ENCODE measurements around the gene ROBO2.

ROBO2 gene

DNA sequence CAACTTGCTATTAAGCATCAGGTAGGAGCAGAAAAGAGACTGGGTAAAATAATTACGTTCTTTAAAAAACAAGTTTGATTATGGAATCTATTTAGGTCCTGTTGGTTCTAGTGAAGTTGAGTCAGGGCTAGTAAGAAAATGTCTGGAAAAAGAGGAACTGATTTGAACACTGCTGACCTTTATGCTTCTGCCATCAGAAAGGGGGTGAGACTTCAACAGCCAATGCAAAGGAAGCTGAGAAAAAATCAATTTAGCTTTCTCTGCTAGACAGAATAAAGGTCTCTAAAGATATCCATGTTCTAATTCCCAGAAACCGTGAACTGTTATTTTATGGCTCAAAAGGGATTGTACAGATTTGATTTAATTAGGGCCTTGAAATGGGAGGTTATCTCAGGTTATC, 157.5 kb downstream of the ROBO2 start:
- no peak overlapping the region for H3K27ac ChIP-seq (ENCODE audit: insufficient read depth, low read length, poor library complexity, severe bottlenecking)
- H3K4me1 ChIP-seq (ENCODE audit: control insufficient read depth, insufficient read depth, low read length, poor library complexity, severe bottlenecking) = no peaks in the 10 kb centered on the region
- no peaks in the 10 kb centered on the region for H3K27me3 ChIP-seq (replicated peaks; ENCODE audit: control insufficient read depth, insufficient read depth, low read length, poor library complexity, severe bottlenecking)
- H3K9me3 ChIP-seq (ENCODE audit: control insufficient read depth, low read length) = no peaks in the 10 kb centered on the region
- H3K4me3 ChIP-seq (ENCODE audit: insufficient read depth, low read depth, low read length, poor library complexity, severe bottlenecking) = no peak overlapping the region
- H3K36me3 ChIP-seq (ENCODE audit: control insufficient read depth, insufficient read depth, low read length) = no peaks in the 10 kb centered on the region
- DNase-seq = no peak

- Histone ChIP-seq H3K4me1 (ENCODE audit: control insufficient read depth, insufficient read depth, low read length, poor library complexity, severe bottlenecking) (no peaks in the 10 kb centered on the region), H3K4me3 (ENCODE audit: insufficient read depth, low read depth, low read length, poor library complexity, severe bottlenecking) (no peak overlapping the region), H3K36me3 (ENCODE audit: control insufficient read depth, insufficient read depth, low read length) (no peaks in the 10 kb centered on the region), H3K27me3 (replicated peaks; ENCODE audit: control insufficient read depth, insufficient read depth, low read length, poor library complexity, severe bottlenecking) (no peaks in the 10 kb centered on the region), H3K27ac (ENCODE audit: insufficient read depth, low read length, poor library complexity, severe bottlenecking) (no peak overlapping the region), H3K9me3 (ENCODE audit: control insufficient read depth, low read length) (no peaks in the 10 kb centered on the region)
- DNase-seq = no peak
Measured at GRCh38 chr3:77203851-77204250, 164.0 kb downstream of the ROBO2 start.

DNA sequence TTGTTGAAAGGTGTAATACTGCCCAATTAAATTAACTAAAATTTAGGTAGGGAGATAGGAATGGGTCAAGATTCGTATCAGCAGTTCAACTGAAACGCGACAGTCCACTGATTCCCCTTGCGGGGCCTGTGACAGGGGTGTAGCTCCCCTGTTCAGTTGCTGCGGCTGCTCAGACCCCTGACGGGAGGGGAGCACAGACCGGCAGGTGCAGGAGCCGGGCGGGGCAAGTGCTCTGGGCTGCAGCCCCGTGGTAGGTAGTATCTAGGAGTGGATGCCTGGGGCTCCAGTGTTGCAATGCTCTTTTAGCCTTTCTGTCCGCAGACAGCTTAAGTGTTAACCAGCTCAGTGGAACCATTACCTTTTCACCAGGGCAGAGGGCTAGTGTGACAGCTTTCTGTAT, 164.9 kb downstream of the ROBO2 start:
- DNase-seq = no peak
- Histone ChIP-seq H3K4me3 (ENCODE audit: insufficient read depth, low read depth, low read length, poor library complexity, severe bottlenecking) (no peak overlapping the region), H3K27ac (ENCODE audit: insufficient read depth, low read length, poor library complexity, severe bottlenecking) (no peak overlapping the region), H3K9me3 (ENCODE audit: control insufficient read depth, low read length) (no peaks in the 10 kb centered on the region), H3K27me3 (replicated peaks; ENCODE audit: control insufficient read depth, insufficient read depth, low read length, poor library complexity, severe bottlenecking) (no peaks in the 10 kb centered on the region), H3K4me1 (ENCODE audit: control insufficient read depth, insufficient read depth, low read length, poor library complexity, severe bottlenecking) (no peaks in the 10 kb centered on the region), H3K36me3 (ENCODE audit: control insufficient read depth, insufficient read depth, low read length) (no peaks in the 10 kb centered on the region)

- no peak overlapping the region for H3K27ac ChIP-seq (ENCODE audit: insufficient read depth, low read length, poor library complexity, severe bottlenecking)
- no peak overlapping the region for H3K4me3 ChIP-seq (ENCODE audit: insufficient read depth, low read depth, low read length, poor library complexity, severe bottlenecking)
- DNase-seq = no peak
- H3K9me3 ChIP-seq (ENCODE audit: control insufficient read depth, low read length) = no peaks in the 10 kb centered on the region
- H3K36me3 ChIP-seq (ENCODE audit: control insufficient read depth, insufficient read depth, low read length) = no peaks in the 10 kb centered on the region
- no peaks in the 10 kb centered on the region for H3K4me1 ChIP-seq (ENCODE audit: control insufficient read depth, insufficient read depth, low read length, poor library complexity, severe bottlenecking)
- H3K27me3 ChIP-seq (replicated peaks; ENCODE audit: control insufficient read depth, insufficient read depth, low read length, poor library complexity, severe bottlenecking) = no peaks in the 10 kb centered on the region
Measured at GRCh38 chr3:77207753-77208152, 167.9 kb downstream of the ROBO2 start.

DNA sequence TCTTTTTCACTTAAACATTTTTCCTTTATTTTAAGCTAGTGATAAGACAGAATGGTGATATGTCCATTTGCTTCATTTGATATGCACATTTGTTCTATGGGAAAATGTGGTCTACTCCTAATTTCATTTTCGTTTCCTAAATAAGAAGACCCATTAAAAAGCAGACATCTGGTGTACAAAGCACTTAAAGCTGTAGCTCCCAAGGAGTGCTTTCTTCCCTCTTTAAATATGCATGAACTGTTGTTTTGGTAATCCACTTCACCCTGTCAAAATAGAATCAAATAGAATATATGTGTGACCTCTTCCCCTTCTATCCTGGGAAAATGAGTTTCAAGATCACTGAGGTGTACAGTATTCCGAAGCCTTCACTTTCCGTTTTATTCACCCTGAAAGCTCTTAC, 182.8 kb downstream of the ROBO2 start:
- Histone ChIP-seq H3K27ac (ENCODE audit: insufficient read depth, low read length, poor library complexity, severe bottlenecking) (no peak overlapping the region), H3K4me1 (ENCODE audit: control insufficient read depth, insufficient read depth, low read length, poor library complexity, severe bottlenecking) (no peaks in the 10 kb centered on the region), H3K27me3 (replicated peaks; ENCODE audit: control insufficient read depth, insufficient read depth, low read length, poor library complexity, severe bottlenecking) (no peaks in the 10 kb centered on the region), H3K36me3 (ENCODE audit: control insufficient read depth, insufficient read depth, low read length) (no peaks in the 10 kb centered on the region), H3K9me3 (ENCODE audit: control insufficient read depth, low read length) (no peaks in the 10 kb centered on the region), H3K4me3 (ENCODE audit: insufficient read depth, low read depth, low read length, poor library complexity, severe bottlenecking) (no peak overlapping the region)
- DNase-seq = no peak

GRCh38 chr3:77227567-77227966, 187.7 kb downstream of the ROBO2 start:
- DNase-seq = no peak
- Histone ChIP-seq H3K9me3 (ENCODE audit: control insufficient read depth, low read length) (no peaks in the 10 kb centered on the region), H3K27me3 (replicated peaks; ENCODE audit: control insufficient read depth, insufficient read depth, low read length, poor library complexity, severe bottlenecking) (no peaks in the 10 kb centered on the region), H3K4me3 (ENCODE audit: insufficient read depth, low read depth, low read length, poor library complexity, severe bottlenecking) (no peak overlapping the region), H3K4me1 (ENCODE audit: control insufficient read depth, insufficient read depth, low read length, poor library complexity, severe bottlenecking) (no peaks in the 10 kb centered on the region), H3K36me3 (ENCODE audit: control insufficient read depth, insufficient read depth, low read length) (no peaks in the 10 kb centered on the region), H3K27ac (ENCODE audit: insufficient read depth, low read length, poor library complexity, severe bottlenecking) (no peak overlapping the region)

GRCh38 chr3:77232557-77232956, 192.7 kb downstream of the ROBO2 start:
- Histone ChIP-seq H3K27ac (ENCODE audit: insufficient read depth, low read length, poor library complexity, severe bottlenecking) (no peak overlapping the region), H3K27me3 (replicated peaks; ENCODE audit: control insufficient read depth, insufficient read depth, low read length, poor library complexity, severe bottlenecking) (no peaks in the 10 kb centered on the region), H3K9me3 (ENCODE audit: control insufficient read depth, low read length) (no peaks in the 10 kb centered on the region), H3K4me1 (ENCODE audit: control insufficient read depth, insufficient read depth, low read length, poor library complexity, severe bottlenecking) (no peaks in the 10 kb centered on the region), H3K4me3 (ENCODE audit: insufficient read depth, low read depth, low read length, poor library complexity, severe bottlenecking) (no peak overlapping the region), H3K36me3 (ENCODE audit: control insufficient read depth, insufficient read depth, low read length) (no peaks in the 10 kb centered on the region)
- no peak for DNase-seq

GRCh38 chr3:77234004-77234403, 194.1 kb downstream of the ROBO2 start:
- Histone ChIP-seq H3K4me1 (ENCODE audit: control insufficient read depth, insufficient read depth, low read length, poor library complexity, severe bottlenecking) (no peaks in the 10 kb centered on the region), H3K27me3 (replicated peaks; ENCODE audit: control insufficient read depth, insufficient read depth, low read length, poor library complexity, severe bottlenecking) (no peaks in the 10 kb centered on the region), H3K36me3 (ENCODE audit: control insufficient read depth, insufficient read depth, low read length) (no peaks in the 10 kb centered on the region), H3K27ac (ENCODE audit: insufficient read depth, low read length, poor library complexity, severe bottlenecking) (no peak overlapping the region), H3K9me3 (ENCODE audit: control insufficient read depth, low read length) (no peaks in the 10 kb centered on the region), H3K4me3 (ENCODE audit: insufficient read depth, low read depth, low read length, poor library complexity, severe bottlenecking) (no peak overlapping the region)
- DNase-seq = no peak

DNA sequence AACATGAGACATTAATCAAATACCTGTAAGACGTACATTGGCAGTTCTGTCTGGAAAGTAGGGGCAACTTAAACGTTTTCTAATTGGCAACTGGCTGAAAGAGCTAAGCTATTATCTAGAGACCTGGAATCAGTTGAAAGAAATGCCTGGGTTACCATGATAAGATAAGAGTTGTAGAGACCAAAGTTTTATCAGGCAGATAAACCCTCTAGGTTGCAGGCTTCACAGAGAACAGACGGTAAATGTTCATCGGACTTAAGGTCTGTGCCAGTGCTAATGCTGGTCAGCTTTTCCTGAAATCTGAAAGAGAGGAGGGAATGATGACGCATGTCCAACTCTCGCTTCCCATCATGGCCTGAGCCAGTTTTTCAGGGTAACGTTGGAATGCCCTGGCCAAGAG, 196.2 kb downstream of the ROBO2 start:
- no peaks in the 10 kb centered on the region for H3K9me3 ChIP-seq (ENCODE audit: control insufficient read depth, low read length)
- no peaks in the 10 kb centered on the region for H3K36me3 ChIP-seq (ENCODE audit: control insufficient read depth, insufficient read depth, low read length)
- no peaks in the 10 kb centered on the region for H3K4me1 ChIP-seq (ENCODE audit: control insufficient read depth, insufficient read depth, low read length, poor library complexity, severe bottlenecking)
- DNase-seq = no peak
- no peak overlapping the region for H3K4me3 ChIP-seq (ENCODE audit: insufficient read depth, low read depth, low read length, poor library complexity, severe bottlenecking)
- no peaks in the 10 kb centered on the region for H3K27me3 ChIP-seq (replicated peaks; ENCODE audit: control insufficient read depth, insufficient read depth, low read length, poor library complexity, severe bottlenecking)
- no peak overlapping the region for H3K27ac ChIP-seq (ENCODE audit: insufficient read depth, low read length, poor library complexity, severe bottlenecking)

- no peak for DNase-seq
- no peaks in the 10 kb centered on the region for H3K27me3 ChIP-seq (replicated peaks; ENCODE audit: control insufficient read depth, insufficient read depth, low read length, poor library complexity, severe bottlenecking)
- no peaks in the 10 kb centered on the region for H3K4me1 ChIP-seq (ENCODE audit: control insufficient read depth, insufficient read depth, low read length, poor library complexity, severe bottlenecking)
Measured at GRCh38 chr3:77240072-77240650, 200.3 kb downstream of the ROBO2 start.

DNA sequence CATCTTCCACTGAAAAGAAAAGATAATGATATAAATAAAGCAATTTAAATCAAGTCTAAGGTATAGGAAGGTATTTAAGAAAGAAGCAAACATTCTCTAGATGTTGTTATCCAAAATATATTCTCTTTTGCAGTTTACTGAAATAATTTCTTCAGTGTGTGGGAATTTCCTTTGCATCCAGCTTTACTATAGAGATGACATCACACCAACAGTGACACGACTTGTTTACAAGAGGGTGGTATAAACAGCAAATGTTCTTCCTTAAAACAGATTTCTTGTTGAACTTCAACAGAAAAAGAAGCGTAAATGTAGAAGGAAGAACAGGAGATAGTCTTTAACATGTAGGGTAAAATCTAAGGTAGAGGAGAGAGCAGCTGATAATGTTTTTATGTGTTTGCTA, 202.5 kb downstream of the ROBO2 start:
- no peak for DNase-seq
- H3K27ac ChIP-seq (ENCODE audit: insufficient read depth, low read length, poor library complexity, severe bottlenecking) = no peak overlapping the region
- H3K4me1 ChIP-seq (ENCODE audit: control insufficient read depth, insufficient read depth, low read length, poor library complexity, severe bottlenecking) = no peaks in the 10 kb centered on the region
- no peak overlapping the region for H3K4me3 ChIP-seq (ENCODE audit: insufficient read depth, low read depth, low read length, poor library complexity, severe bottlenecking)
- H3K27me3 ChIP-seq (replicated peaks; ENCODE audit: control insufficient read depth, insufficient read depth, low read length, poor library complexity, severe bottlenecking) = no peaks in the 10 kb centered on the region
- H3K9me3 ChIP-seq (ENCODE audit: control insufficient read depth, low read length) = no peaks in the 10 kb centered on the region
- H3K36me3 ChIP-seq (ENCODE audit: control insufficient read depth, insufficient read depth, low read length) = no peaks in the 10 kb centered on the region

More at GRCh38 chr3:77240072-77240650, 200.3 kb downstream of the ROBO2 start:
- H3K4me3 ChIP-seq (ENCODE audit: insufficient read depth, low read depth, low read length, poor library complexity, severe bottlenecking) = no peak overlapping the region
- H3K36me3 ChIP-seq (ENCODE audit: control insufficient read depth, insufficient read depth, low read length) = no peaks in the 10 kb centered on the region
- no peaks in the 10 kb centered on the region for H3K9me3 ChIP-seq (ENCODE audit: control insufficient read depth, low read length)
- H3K27ac ChIP-seq (ENCODE audit: insufficient read depth, low read length, poor library complexity, severe bottlenecking) = no peak overlapping the region
